GM21737 (cell line): ENCODE data around the gene CLDN1.

Source experiments
- ATAC-seq: cut with Tn5 transposase; IDR thresholded peaks from one replicate; pipeline ENCODE4 v1.9.1; 2021; ENCODE audit warnings: mild to moderate bottlenecking, moderate library complexity; ENCODE audit not compliant: unreplicated experiment

Gene CLDN1

GRCh38 chr3:190336516-190337189, 14.4 kb upstream of the CLDN1 start:
- ATAC-seq = no peak

GRCh38 chr3:190333961-190334360, 11.7 kb upstream of the CLDN1 start:
- ATAC-seq = no peak

GRCh38 chr3:190330936-190331734, 8.9 kb upstream of the CLDN1 start:
- ATAC-seq = no peak

- no peak for ATAC-seq
Observed at GRCh38 chr3:190326930-190327329, 4.7 kb upstream of the CLDN1 start.

GRCh38 chr3:190326361-190326760, 4.1 kb upstream of the CLDN1 start:
- ATAC-seq = no peak

GRCh38 chr3:190325923-190326322, 3.7 kb upstream of the CLDN1 start:
- no peak for ATAC-seq

GRCh38 chr3:190323246-190323626, 990 bp upstream of the CLDN1 start:
- ATAC-seq = no peak

- no peak for ATAC-seq
Observed at GRCh38 chr3:190322604-190323245, 479 bp upstream of the CLDN1 start.

GRCh38 chr3:190320594-190321362, 1.5 kb downstream of the CLDN1 start:
- no peak for ATAC-seq

- ATAC-seq = no peak
Observed at GRCh38 chr3:190319660-190320059, 2.6 kb downstream of the CLDN1 start.

- ATAC-seq = no peak
Observed at GRCh38 chr3:190318666-190319065, 3.6 kb downstream of the CLDN1 start.

GRCh38 chr3:190314741-190315140, 7.5 kb downstream of the CLDN1 start:
- no peak for ATAC-seq

- no peak for ATAC-seq
Observed at GRCh38 chr3:190309414-190309813, 12.8 kb downstream of the CLDN1 start.

- ATAC-seq = no peak
Observed at GRCh38 chr3:190308154-190308553, 14.1 kb downstream of the CLDN1 start.

GRCh38 chr3:190307164-190307545, 15.1 kb downstream of the CLDN1 start:
- no peak for ATAC-seq

- no peak for ATAC-seq
Observed at GRCh38 chr3:190306513-190307163, 15.6 kb downstream of the CLDN1 start.

- ATAC-seq = no peak
Observed at GRCh38 chr3:190306026-190306425, 16.2 kb downstream of the CLDN1 start.

- ATAC-seq = no peak
Observed at GRCh38 chr3:190305406-190305805, 16.8 kb downstream of the CLDN1 start.

GRCh38 chr3:190303884-190304283, 18.4 kb downstream of the CLDN1 start:
- no peak for ATAC-seq

GRCh38 chr3:190302212-190302867, 19.9 kb downstream of the CLDN1 start:
- ATAC-seq = no peak
